Vagina (tissue), 2 donors: ENCODE measurements around the gene HBB.

Experiments used
- POLR2A ChIP-seq, 2 donors: fragments of 450-650 bp; IDR thresholded peaks; one replicate each; pipeline ENCODE4 v1.6.1; 2017; ENCODE audit warnings: antibody characterized with exemption in 2 of 2, mild to moderate bottlenecking in 2 of 2, moderate library complexity in 2 of 2
- POLR2AphosphoS5 ChIP-seq, 2 donors: sonication (generic); formaldehyde crosslinking; IDR thresholded peaks; one replicate each; pipeline ENCODE4 v1.9.0; 2017; ENCODE audit warnings: antibody characterized with exemption in 2 of 2, mild to moderate bottlenecking in 2 of 2, low read depth in 1 of 2; ENCODE audit not compliant: insufficient read depth in 1 of 2
- TF ChIP-seq, protein P1 (sequence below), 3 experiments: fragments of 450-650 bp in 2 of 3; fragments of 200-600 bp in 1 of 3; sonication (generic) in 1 of 3; IDR thresholded peaks; one replicate each; pipeline ENCODE4 v1.5.1; 2017 to 2019; ENCODE audit warnings: antibody characterized with exemption in 3 of 3, mild to moderate bottlenecking in 2 of 3, moderate library complexity in 2 of 3

DNA sequence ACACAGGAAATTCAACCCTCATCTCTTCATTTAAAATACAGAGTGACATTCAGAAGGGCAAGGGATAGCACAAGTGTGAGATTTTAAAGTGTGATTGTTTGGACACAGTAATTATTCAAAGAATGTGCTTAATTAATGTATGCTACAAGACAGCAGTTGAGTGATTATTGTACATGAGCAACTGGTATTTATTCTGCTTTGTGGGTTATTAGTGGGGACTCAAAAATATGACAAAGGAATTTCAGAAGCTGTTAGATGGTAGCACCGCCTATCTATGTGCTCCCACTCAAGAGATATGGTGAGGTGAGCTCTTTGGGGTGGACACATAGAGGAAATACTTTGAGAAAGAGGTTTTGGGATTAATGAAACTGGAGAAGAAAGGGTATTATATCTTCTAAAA, 13.2 kb upstream of the HBB start:
- TF ChIP-seq, protein P1, sequence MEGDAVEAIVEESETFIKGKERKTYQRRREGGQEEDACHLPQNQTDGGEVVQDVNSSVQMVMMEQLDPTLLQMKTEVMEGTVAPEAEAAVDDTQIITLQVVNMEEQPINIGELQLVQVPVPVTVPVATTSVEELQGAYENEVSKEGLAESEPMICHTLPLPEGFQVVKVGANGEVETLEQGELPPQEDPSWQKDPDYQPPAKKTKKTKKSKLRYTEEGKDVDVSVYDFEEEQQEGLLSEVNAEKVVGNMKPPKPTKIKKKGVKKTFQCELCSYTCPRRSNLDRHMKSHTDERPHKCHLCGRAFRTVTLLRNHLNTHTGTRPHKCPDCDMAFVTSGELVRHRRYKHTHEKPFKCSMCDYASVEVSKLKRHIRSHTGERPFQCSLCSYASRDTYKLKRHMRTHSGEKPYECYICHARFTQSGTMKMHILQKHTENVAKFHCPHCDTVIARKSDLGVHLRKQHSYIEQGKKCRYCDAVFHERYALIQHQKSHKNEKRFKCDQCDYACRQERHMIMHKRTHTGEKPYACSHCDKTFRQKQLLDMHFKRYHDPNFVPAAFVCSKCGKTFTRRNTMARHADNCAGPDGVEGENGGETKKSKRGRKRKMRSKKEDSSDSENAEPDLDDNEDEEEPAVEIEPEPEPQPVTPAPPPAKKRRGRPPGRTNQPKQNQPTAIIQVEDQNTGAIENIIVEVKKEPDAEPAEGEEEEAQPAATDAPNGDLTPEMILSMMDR (IDR thresholded peaks at IDR 0.05) = no peak
- TF ChIP-seq POLR2A (IDR thresholded peaks at IDR 0.05) (no peak), POLR2AphosphoS5 (IDR thresholded peaks at IDR 0.05; ENCODE audit: insufficient read depth in 1 of 2, low read depth in 1 of 2) (no peak)
